ENCODE measurements around the gene DNAH2. TPM values are rescaled to one million over a fixed set of nuclear protein-coding genes. Genes with fewer than 3 reads are reported as not detected.

The DNAH2 gene
- total and polyA plus RNA-seq, 2 of the 4 experiments (the other 2 are of a cell fraction) = under 0.01 to 0.02 TPM

DNA sequence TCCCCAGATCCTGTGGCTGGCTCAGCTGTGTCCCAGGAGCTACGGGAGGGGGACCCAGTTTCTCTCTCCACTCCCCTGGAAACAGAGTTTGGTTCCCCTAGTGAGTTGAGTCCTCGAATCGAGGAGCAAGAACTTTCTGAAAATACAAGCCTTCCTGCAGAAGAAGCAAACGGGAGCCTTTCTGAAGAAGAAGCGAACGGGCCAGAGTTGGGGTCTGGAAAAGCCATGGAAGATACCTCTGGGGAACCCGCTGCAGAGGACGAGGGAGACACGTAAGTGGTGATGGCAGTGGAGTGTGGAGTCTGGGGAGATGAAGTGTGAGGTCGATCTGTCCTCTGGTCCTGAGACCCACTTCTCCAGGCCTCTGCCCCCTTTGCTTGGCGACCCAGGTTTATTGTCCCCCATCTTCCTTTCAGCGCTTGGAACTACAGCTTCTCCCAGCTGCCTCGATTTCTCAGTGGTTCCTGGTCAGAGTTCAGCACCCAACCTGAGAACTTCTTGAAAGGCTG, 28.7 kb upstream of the DNAH2 start:
- CTCF ChIA-PET = interaction anchor here (0.7 to 4.1 kb wide), 5 partner anchors 13 to 110 kb away, joined by 3 to 27 read pairs (median 4); partner anchors contain the start of genes CD68, SAT2 and SHBG
- no peak overlapping the region for H2BK15ac ChIP-seq (ENCODE audit: low read depth, low read length)
- H2BK5ac ChIP-seq (ENCODE audit: low read depth, low read length, poor library complexity, severe bottlenecking) = no peak overlapping the region
- no peaks in the 10 kb centered on the region; the same call in 1 of the 2 replicates for H3K36me3 ChIP-seq (ENCODE audit: control insufficient read depth, insufficient read depth, low read length)
- no peak overlapping the region for H4K5ac ChIP-seq (ENCODE audit: low read depth, low read length)
- POLR2A ChIA-PET (ENCODE audit: unreplicated experiment) = interaction anchor here (0.5 to 3.0 kb wide), 2 partner anchors 14 to 61 kb away, joined by 3 to 9 read pairs; partner anchors contain the start of gene SAT2
- no peaks in the 10 kb centered on the region for H3K4me1 ChIP-seq (ENCODE audit: control insufficient read depth, insufficient read depth, low read length)
- H3K18ac ChIP-seq (ENCODE audit: low read depth, low read length) = no peak overlapping the region
- H4K20me1 ChIP-seq (ENCODE audit: insufficient read depth, low read length) = peaks cover 4% of the 10 kb centered on the region
- H3K9ac ChIP-seq (ENCODE audit: low read depth, low read length) = peak overlapping the region; percentile 90
- no peak overlapping the region for H2BK20ac ChIP-seq (ENCODE audit: low read depth, low read length)
- H3K9me3 ChIP-seq (ENCODE audit: control insufficient read depth, insufficient read depth, low read length) = no peaks in the 10 kb centered on the region
- H3K27ac ChIP-seq (ENCODE audit: insufficient read depth, low read length) = peak overlapping the region; percentile 46; the same call in 1 of the 2 replicates
- no peak overlapping the region for H2AK5ac ChIP-seq (ENCODE audit: low read depth, low read length)
- peaks cover 15 to 51% of the 10 kb centered on the region in 2 experiments for H3K79me1 ChIP-seq (ENCODE audit: low read depth in 1 of 2, low read length in 2 of 2)
- H2BK120ac ChIP-seq (ENCODE audit: low read depth, low read length) = no peak overlapping the region
- peak overlapping the region; percentile 90 for H2AFZ ChIP-seq (replicated peaks; ENCODE audit: low read length, poor library complexity)
- in situ Hi-C loops (cut with MboI; ENCODE audit: low sequenced_read_pairs) (no loop called here), dilution Hi-C loops (cut with HindIII; ENCODE audit: low sequenced_read_pairs, unreplicated experiment) (no loop called here), intact Hi-C loops (cut with micrococcal nuclease) (loop anchor here (1.0 to 5.0 kb wide), 3 partner anchors 55 to 207 kb away; partner anchors contain the start of genes POLR2A and SLC35G6)
- H2AK9ac ChIP-seq (replicated peaks; ENCODE audit: low read depth, low read length, poor library complexity) = peak overlapping the region; percentile 79
- DNase-seq (no peak), ATAC-seq (ENCODE audit: low read depth) (no peak)
- WGBS, 2 experiments (ENCODE audit: extremely low coverage in 2 of 2, insufficient read length in 1 of 2) = 10% methylated on average over 3 of the region's 13 CpGs; no CpG with 5 or more reads in 1 of the 2 experiments
- H3K27me3 ChIP-seq (ENCODE audit: control insufficient read depth, insufficient read depth, low read length) = no peaks in the 10 kb centered on the region
- H3K4me3 ChIP-seq (ENCODE audit: insufficient read depth, low read depth, low read length) = peak overlapping the region; percentile 83
- no peak overlapping the region for H4K91ac ChIP-seq (ENCODE audit: insufficient read depth, low read depth, low read length)
- peak overlapping the region; percentile 34 to 64; a peak in 1 of 4 replicates for H4K8ac ChIP-seq (ENCODE audit: low read depth in 2 of 2, low read length in 2 of 2)
- no TSS peak for BruUV-seq (replicated peaks)
- no peaks in the 10 kb centered on the region for H3K9me1 ChIP-seq (ENCODE audit: insufficient read depth, low read length)
- H3K23ac ChIP-seq (ENCODE audit: low read depth, low read length) = no peak overlapping the region
- 0 out of 2 replicates have a peak overlapping the region, but pooled peaks have one; percentile 14 for H3K14ac ChIP-seq (replicated peaks; ENCODE audit: low read depth, low read length)
- H3K4ac ChIP-seq (ENCODE audit: low read depth, low read length) = no peak overlapping the region
- peak overlapping the region; percentile 92 for H3K4me2 ChIP-seq (ENCODE audit: low read depth, low read length)
- H3K56ac ChIP-seq (ENCODE audit: extremely low read depth, insufficient read depth, low read length) = peak overlapping the region; percentile 62; the same call in 1 of the 2 replicates
- TF ChIP-seq CEBPB (IDR thresholded peaks at IDR 0.05; ENCODE audit: low read depth, low read length) (no peak), CHD1 (IDR thresholded peaks at IDR 0.05; ENCODE audit: low read depth, low read length) (no peak), FOS (IDR thresholded peaks at IDR 0.05; ENCODE audit: low read depth, low read length) (no peak), SMC3 (IDR thresholded peaks at IDR 0.05; ENCODE audit: low read depth, low read length) (no peak), MAZ (IDR thresholded peaks at IDR 0.05; ENCODE audit: borderline replicate concordance, low read depth, low read length) (no peak), POLR2A (IDR thresholded peaks at IDR 0.05; ENCODE audit: low read depth, low read length) (no peak), BHLHE40 (IDR thresholded peaks at IDR 0.05; ENCODE audit: low read depth, low read length) (no peak), RCOR1 (IDR thresholded peaks at IDR 0.05; ENCODE audit: insufficient replicate concordance, low read length) (no peak), RFX5 (IDR thresholded peaks at IDR 0.05; ENCODE audit: low read depth, low read length) (no peak), RAD21 (IDR thresholded peaks at IDR 0.05; ENCODE audit: low read length) (no peak), MXI1 (IDR thresholded peaks at IDR 0.05; ENCODE audit: borderline replicate concordance, low read depth, low read length) (no peak), NFE2L2 (IDR thresholded peaks at IDR 0.05; ENCODE audit: low read depth, low read length) (no peak)
- TF ChIP-seq, protein P1, sequence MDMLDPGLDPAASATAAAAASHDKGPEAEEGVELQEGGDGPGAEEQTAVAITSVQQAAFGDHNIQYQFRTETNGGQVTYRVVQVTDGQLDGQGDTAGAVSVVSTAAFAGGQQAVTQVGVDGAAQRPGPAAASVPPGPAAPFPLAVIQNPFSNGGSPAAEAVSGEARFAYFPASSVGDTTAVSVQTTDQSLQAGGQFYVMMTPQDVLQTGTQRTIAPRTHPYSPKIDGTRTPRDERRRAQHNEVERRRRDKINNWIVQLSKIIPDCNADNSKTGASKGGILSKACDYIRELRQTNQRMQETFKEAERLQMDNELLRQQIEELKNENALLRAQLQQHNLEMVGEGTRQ (IDR thresholded peaks at IDR 0.05; ENCODE audit: low read depth, low read length) = no peak
- TF ChIP-seq, protein P2, sequence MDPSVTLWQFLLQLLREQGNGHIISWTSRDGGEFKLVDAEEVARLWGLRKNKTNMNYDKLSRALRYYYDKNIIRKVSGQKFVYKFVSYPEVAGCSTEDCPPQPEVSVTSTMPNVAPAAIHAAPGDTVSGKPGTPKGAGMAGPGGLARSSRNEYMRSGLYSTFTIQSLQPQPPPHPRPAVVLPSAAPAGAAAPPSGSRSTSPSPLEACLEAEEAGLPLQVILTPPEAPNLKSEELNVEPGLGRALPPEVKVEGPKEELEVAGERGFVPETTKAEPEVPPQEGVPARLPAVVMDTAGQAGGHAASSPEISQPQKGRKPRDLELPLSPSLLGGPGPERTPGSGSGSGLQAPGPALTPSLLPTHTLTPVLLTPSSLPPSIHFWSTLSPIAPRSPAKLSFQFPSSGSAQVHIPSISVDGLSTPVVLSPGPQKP (IDR thresholded peaks at IDR 0.05; ENCODE audit: borderline replicate concordance, low read depth, low read length) = no peak
- TF ChIP-seq, protein P3, sequence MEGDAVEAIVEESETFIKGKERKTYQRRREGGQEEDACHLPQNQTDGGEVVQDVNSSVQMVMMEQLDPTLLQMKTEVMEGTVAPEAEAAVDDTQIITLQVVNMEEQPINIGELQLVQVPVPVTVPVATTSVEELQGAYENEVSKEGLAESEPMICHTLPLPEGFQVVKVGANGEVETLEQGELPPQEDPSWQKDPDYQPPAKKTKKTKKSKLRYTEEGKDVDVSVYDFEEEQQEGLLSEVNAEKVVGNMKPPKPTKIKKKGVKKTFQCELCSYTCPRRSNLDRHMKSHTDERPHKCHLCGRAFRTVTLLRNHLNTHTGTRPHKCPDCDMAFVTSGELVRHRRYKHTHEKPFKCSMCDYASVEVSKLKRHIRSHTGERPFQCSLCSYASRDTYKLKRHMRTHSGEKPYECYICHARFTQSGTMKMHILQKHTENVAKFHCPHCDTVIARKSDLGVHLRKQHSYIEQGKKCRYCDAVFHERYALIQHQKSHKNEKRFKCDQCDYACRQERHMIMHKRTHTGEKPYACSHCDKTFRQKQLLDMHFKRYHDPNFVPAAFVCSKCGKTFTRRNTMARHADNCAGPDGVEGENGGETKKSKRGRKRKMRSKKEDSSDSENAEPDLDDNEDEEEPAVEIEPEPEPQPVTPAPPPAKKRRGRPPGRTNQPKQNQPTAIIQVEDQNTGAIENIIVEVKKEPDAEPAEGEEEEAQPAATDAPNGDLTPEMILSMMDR (conservative IDR thresholded peaks at IDR 0.05; ENCODE audit: low read depth, low read length) = no peak
